ENCODE measurements around the gene SETDB1.

SETDB1 gene

GRCh38 chr1:151001602-151002001, 75.4 kb downstream of the SETDB1 start:
- DNase-seq (ENCODE audit: low read depth in 2 of 3, low spot score in 2 of 3) = no peak

- DNase-seq (ENCODE audit: low read depth in 2 of 3, low spot score in 2 of 3) = no peak
Measured at GRCh38 chr1:151002051-151002450, 75.9 kb downstream of the SETDB1 start.

GRCh38 chr1:151002611-151003010, 76.4 kb downstream of the SETDB1 start:
- DNase-seq (ENCODE audit: low read depth in 2 of 3, low spot score in 2 of 3) = no peak

GRCh38 chr1:151003180-151003579, 77.0 kb downstream of the SETDB1 start:
- DNase-seq (ENCODE audit: low read depth in 2 of 3, low spot score in 2 of 3) = no peak

- DNase-seq (ENCODE audit: low read depth in 2 of 3, low spot score in 2 of 3) = no peak
Measured at GRCh38 chr1:151005729-151006319, 79.7 kb downstream of the SETDB1 start.

GRCh38 chr1:151006327-151007052, 80.3 kb downstream of the SETDB1 start, which contains the start of gene MINDY1:
Gene MINDY1, minus strand, starts transcription at chr1:151006902. Its CDS starts 4,285 bp downstream, at chr1:151002617.
- DNase-seq (ENCODE audit: low read depth in 2 of 3, low spot score in 2 of 3) = no peak

- no peak for DNase-seq (ENCODE audit: low read depth in 2 of 3, low spot score in 2 of 3)
Measured at GRCh38 chr1:151007853-151008243, 81.7 kb downstream of the SETDB1 start.

GRCh38 chr1:151008244-151009205, 82.4 kb downstream of the SETDB1 start, which contains the start of gene PRUNE1:
Gene PRUNE1, plus strand, starts transcription at chr1:151008449. Its CDS starts 184 bp downstream, at chr1:151008633.
- peak; percentile 87 to 95 (median 92) for DNase-seq (ENCODE audit: low read depth in 2 of 3, low spot score in 2 of 3)

GRCh38 chr1:151009206-151009587, 83.0 kb downstream of the SETDB1 start:
- no peak for DNase-seq (ENCODE audit: low read depth in 2 of 3, low spot score in 2 of 3)

GRCh38 chr1:151009674-151010345, 83.6 kb downstream of the SETDB1 start:
- no peak for DNase-seq (ENCODE audit: low read depth in 2 of 3, low spot score in 2 of 3)

GRCh38 chr1:151010346-151010726, 84.2 kb downstream of the SETDB1 start:
- no peak for DNase-seq (ENCODE audit: low read depth in 2 of 3, low spot score in 2 of 3)

- DNase-seq (ENCODE audit: low read depth in 2 of 3, low spot score in 2 of 3) = no peak
Measured at GRCh38 chr1:151011154-151011850, 85.1 kb downstream of the SETDB1 start.

GRCh38 chr1:151012684-151013471, 86.7 kb downstream of the SETDB1 start:
- DNase-seq (ENCODE audit: low read depth in 2 of 3, low spot score in 2 of 3) = no peak

- no peak for DNase-seq (ENCODE audit: low read depth in 2 of 3, low spot score in 2 of 3)
Measured at GRCh38 chr1:151013518-151013917, 87.4 kb downstream of the SETDB1 start.

Measured in activated CD8-positive, alpha-beta memory T cell treated with anti-CD3 and anti-CD28 coated beads for 48 hours (primary cell).